Muscle layer of duodenum (tissue), 2 donors: ENCODE results near the gene B4GALT1.

ENCODE experiments used
- H3K27ac ChIP-seq: one replicate; pipeline ENCODE4 v1.7.0; 2013; ENCODE audit warnings: mild to moderate bottlenecking, low read length
- H3K27me3 ChIP-seq: one replicate; pipeline ENCODE4 v1.7.0; 2013; ENCODE audit warnings: low read depth, mild to moderate bottlenecking, control low read depth, low read length
- H3K36me3 ChIP-seq, 2 donors: one replicate each; pipeline ENCODE4 v1.7.0; 2013; ENCODE audit warnings: low read length in 2 of 2, control low read depth in 1 of 2, mild to moderate bottlenecking in 1 of 2; ENCODE audit not compliant: insufficient read depth in 2 of 2, control insufficient read depth in 1 of 2
- H3K4me1 ChIP-seq, 2 donors: one replicate each; pipeline ENCODE4 v1.7.0; 2013; ENCODE audit warnings: low read length in 2 of 2, mild to moderate bottlenecking in 2 of 2, control low read depth in 1 of 2, moderate library complexity in 1 of 2; ENCODE audit not compliant: insufficient read depth in 2 of 2, control insufficient read depth in 1 of 2
- H3K4me3 ChIP-seq, 2 donors: one replicate each; pipeline ENCODE4 v1.7.0; 2013; ENCODE audit warnings: low read length in 2 of 2, low read depth in 1 of 2, mild to moderate bottlenecking in 1 of 2
- H3K9me3 ChIP-seq, 2 donors: one replicate each; pipeline ENCODE4 v1.7.0; 2013; ENCODE audit warnings: low read length in 2 of 2, control low read depth in 1 of 2, mild to moderate bottlenecking in 1 of 2; ENCODE audit not compliant: control insufficient read depth in 1 of 2
- donor health status: healthy.

B4GALT1 gene

GRCh38 chr9:33158843-33159776, 8.0 kb downstream of the B4GALT1 start:
- no peaks in the 10 kb centered on the region for H3K9me3 ChIP-seq
- H3K27me3 ChIP-seq, result no peaks in the 10 kb centered on the region
- H3K4me3 ChIP-seq, result peak overlapping the region; percentile 18 to 20
- peaks cover 74 to 77% of the 10 kb centered on the region in 2 donors for H3K4me1 ChIP-seq
- H3K27ac ChIP-seq, result peak overlapping the region; percentile 76
- peaks cover 0 to 5% of the 10 kb centered on the region in 2 donors for H3K36me3 ChIP-seq

- Histone ChIP-seq H3K27me3 (no peaks in the 10 kb centered on the region), H3K4me1 (peaks cover 66 to 73% of the 10 kb centered on the region in 2 donors), H3K4me3 (peak overlapping the region; percentile 1 to 20), H3K27ac (peak overlapping the region; percentile 76), H3K9me3 (no peaks in the 10 kb centered on the region), H3K36me3 (peaks cover 0 to 2% of the 10 kb centered on the region in 2 donors)
Measured at GRCh38 chr9:33157960-33158842, 8.9 kb downstream of the B4GALT1 start.

GRCh38 chr9:33155393-33155792, 11.7 kb downstream of the B4GALT1 start:
- no peaks in the 10 kb centered on the region for H3K9me3 ChIP-seq
- peaks cover 53 to 61% of the 10 kb centered on the region in 2 donors for H3K4me1 ChIP-seq
- no peaks in the 10 kb centered on the region for H3K27me3 ChIP-seq
- no peak overlapping the region for H3K4me3 ChIP-seq
- H3K27ac ChIP-seq, result peak overlapping the region; percentile 10
- no peaks in the 10 kb centered on the region for H3K36me3 ChIP-seq

GRCh38 chr9:33154371-33154770, 12.8 kb downstream of the B4GALT1 start:
- H3K4me1 ChIP-seq, result peaks cover 44 to 51% of the 10 kb centered on the region in 2 donors

GRCh38 chr9:33153666-33154065, 13.5 kb downstream of the B4GALT1 start:
- H3K27ac ChIP-seq, result peak overlapping the region; percentile 8
- H3K4me1 ChIP-seq, result peaks cover 37 to 45% of the 10 kb centered on the region in 2 donors
- H3K27me3 ChIP-seq, result no peaks in the 10 kb centered on the region
- H3K9me3 ChIP-seq, result no peaks in the 10 kb centered on the region
- no peaks in the 10 kb centered on the region for H3K36me3 ChIP-seq
- no peak overlapping the region for H3K4me3 ChIP-seq

More at GRCh38 chr9:33154371-33154770, 12.8 kb downstream of the B4GALT1 start:
- Histone ChIP-seq H3K4me3 (no peak overlapping the region), H3K27me3 (no peaks in the 10 kb centered on the region), H3K27ac (no peak overlapping the region), H3K36me3 (no peaks in the 10 kb centered on the region), H3K9me3 (no peaks in the 10 kb centered on the region)

- Histone ChIP-seq H3K9me3 (no peaks in the 10 kb centered on the region), H3K27me3 (no peaks in the 10 kb centered on the region), H3K4me3 (no peak overlapping the region), H3K27ac (peak overlapping the region; percentile 8), H3K36me3 (no peaks in the 10 kb centered on the region), H3K4me1 (peaks cover 37 to 45% of the 10 kb centered on the region in 2 donors)
Measured at GRCh38 chr9:33153001-33153400, 14.1 kb downstream of the B4GALT1 start.

GRCh38 chr9:33151601-33152000, 15.5 kb downstream of the B4GALT1 start:
- Histone ChIP-seq H3K27ac (peak overlapping the region; percentile 77), H3K4me3 (peak overlapping the region in 1 of 2 donors; percentile 10), H3K36me3 (no peaks in the 10 kb centered on the region), H3K4me1 (peaks cover 24 to 35% of the 10 kb centered on the region in 2 donors), H3K27me3 (no peaks in the 10 kb centered on the region), H3K9me3 (no peaks in the 10 kb centered on the region)

GRCh38 chr9:33151007-33151557, 16.1 kb downstream of the B4GALT1 start:
- Histone ChIP-seq H3K27me3 (no peaks in the 10 kb centered on the region), H3K27ac (peak overlapping the region; percentile 77), H3K4me3 (peak overlapping the region; percentile 10 to 12), H3K36me3 (no peaks in the 10 kb centered on the region), H3K4me1 (peaks cover 25 to 39% of the 10 kb centered on the region in 2 donors), H3K9me3 (no peaks in the 10 kb centered on the region)

- no peaks in the 10 kb centered on the region for H3K9me3 ChIP-seq
- no peaks in the 10 kb centered on the region for H3K27me3 ChIP-seq
- no peaks in the 10 kb centered on the region for H3K36me3 ChIP-seq
- peaks cover 26 to 45% of the 10 kb centered on the region in 2 donors for H3K4me1 ChIP-seq
- no peak overlapping the region for H3K4me3 ChIP-seq
- H3K27ac ChIP-seq, result no peak overlapping the region
Measured at GRCh38 chr9:33148367-33149014, 18.6 kb downstream of the B4GALT1 start.

- H3K9me3 ChIP-seq, result no peaks in the 10 kb centered on the region
- H3K27me3 ChIP-seq, result no peaks in the 10 kb centered on the region
- H3K27ac ChIP-seq, result no peak overlapping the region
- H3K4me1 ChIP-seq, result peaks cover 29 to 43% of the 10 kb centered on the region in 2 donors
- no peaks in the 10 kb centered on the region for H3K36me3 ChIP-seq
- H3K4me3 ChIP-seq, result no peak overlapping the region
Measured at GRCh38 chr9:33147416-33148169, 19.5 kb downstream of the B4GALT1 start.
